HG02623 (cell line): ENCODE data around the gene OR52N4.
"Not testable (repeated sequence)": the region's sequence is repeated elsewhere in the genome, so short reads cannot be mapped to it uniquely, and the experiment has no call there.

ENCODE experiments used
- ATAC-seq: cut with Tn5 transposase; IDR thresholded peaks from one replicate; pipeline ENCODE4 v1.9.1; 2021; ENCODE audit warnings: moderate library complexity; ENCODE audit not compliant: unreplicated experiment

OR52N4 gene

GRCh38 chr11:5753943-5754342 lies at the start of gene OR52N4:
OR52N4 (plus strand) TSS chr11:5754243; CDS start chr11:5754741, 498 bp downstream.
- no peak for ATAC-seq

- no peak for ATAC-seq
Observed at GRCh38 chr11:5705688-5706087, 48.4 kb upstream of the OR52N4 start.

GRCh38 chr11:5712507-5712906 lies 41.5 kb upstream of the OR52N4 start:
- ATAC-seq = no peak

- ATAC-seq = no peak
Observed at GRCh38 chr11:5713695-5714094, 40.3 kb upstream of the OR52N4 start.

GRCh38 chr11:5716518-5716917 lies 37.5 kb upstream of the OR52N4 start:
- not testable (repeated sequence) for ATAC-seq

- no peak for ATAC-seq
Observed at GRCh38 chr11:5719703-5720495, 34.1 kb upstream of the OR52N4 start.

- ATAC-seq = no peak
Observed at GRCh38 chr11:5722622-5723021, 31.4 kb upstream of the OR52N4 start.

GRCh38 chr11:5726351-5726750 lies 27.7 kb upstream of the OR52N4 start:
- no peak for ATAC-seq

GRCh38 chr11:5727691-5728090 lies 26.4 kb upstream of the OR52N4 start:
- ATAC-seq = no peak

- ATAC-seq = no peak
Observed at GRCh38 chr11:5736396-5736795, 17.6 kb upstream of the OR52N4 start, which contains the start of gene OR56B1. OR56B1 (plus strand) TSS chr11:5736448; CDS start chr11:5736517, 69 bp downstream.

- ATAC-seq = no peak
Observed at GRCh38 chr11:5737091-5737490, 17.0 kb upstream of the OR52N4 start.

- no peak for ATAC-seq
Observed at GRCh38 chr11:5737670-5738392, 16.2 kb upstream of the OR52N4 start.

GRCh38 chr11:5738431-5738830 lies 15.6 kb upstream of the OR52N4 start:
- ATAC-seq = no peak

- no peak for ATAC-seq
Observed at GRCh38 chr11:5746614-5747013, 7.4 kb upstream of the OR52N4 start.

GRCh38 chr11:5749836-5750235 lies 4.2 kb upstream of the OR52N4 start:
- ATAC-seq = no peak

GRCh38 chr11:5767056-5767455 lies 13.0 kb downstream of the OR52N4 start:
- no peak for ATAC-seq

- no peak for ATAC-seq
Observed at GRCh38 chr11:5783255-5783654, 29.2 kb downstream of the OR52N4 start, which contains the start of gene OR52N5. OR52N5 (minus strand) TSS chr11:5783355; CDS start chr11:5778634, 4,721 bp downstream.

- ATAC-seq = no peak
Observed at GRCh38 chr11:5791165-5791564, 37.1 kb downstream of the OR52N4 start, which contains the start of gene OR52N1. OR52N1 (minus strand) TSS chr11:5791265; CDS start chr11:5788816, 2,449 bp downstream.

- ATAC-seq = no peak
Observed at GRCh38 chr11:5796541-5796940, 42.5 kb downstream of the OR52N4 start.

- no peak for ATAC-seq
Observed at GRCh38 chr11:5803982-5804381, 49.9 kb downstream of the OR52N4 start.
